Endothelial cell (in vitro differentiated cells): ENCODE measurements around the gene CPPED1. TPM values are rescaled to one million over a fixed set of nuclear protein-coding genes. Genes with fewer than 3 reads are reported as not detected.

ENCODE experiments used
- DNase-seq: peaks from one replicate; pipeline ENCODE4 v3.0.0; 2021; ENCODE audit warnings: low spot score
- H3K27ac Mint-ChIP-seq: one replicate; pipeline ENCODE4 v1.8.0; 2021; ENCODE audit warnings: mixed read lengths, inconsistent platforms; ENCODE audit not compliant: unreplicated experiment
- H3K27me3 Mint-ChIP-seq: one replicate; pipeline ENCODE4 v1.8.0; 2021; ENCODE audit warnings: mild to moderate bottlenecking, moderate library complexity, mixed read lengths, inconsistent platforms; ENCODE audit not compliant: unreplicated experiment
- H3K36me3 Mint-ChIP-seq: one replicate; pipeline ENCODE4 v1.8.0; 2021; ENCODE audit warnings: mild to moderate bottlenecking, low read depth, mixed read lengths, inconsistent platforms; ENCODE audit not compliant: unreplicated experiment
- H3K4me1 Mint-ChIP-seq: one replicate; pipeline ENCODE4 v1.8.0; 2021; ENCODE audit warnings: mild to moderate bottlenecking, mixed read lengths, inconsistent platforms; ENCODE audit not compliant: unreplicated experiment
- H3K4me3 Mint-ChIP-seq: one replicate; pipeline ENCODE4 v1.8.0; 2021; ENCODE audit warnings: mild to moderate bottlenecking, mixed read lengths, inconsistent platforms; ENCODE audit not compliant: unreplicated experiment
- H3K9me3 Mint-ChIP-seq: one replicate; pipeline ENCODE4 v1.8.0; 2021; ENCODE audit warnings: mixed read lengths, inconsistent platforms; ENCODE audit not compliant: unreplicated experiment
- total RNA-seq: library from RNA; stranded (reverse); fragmentation: NEBNext Ultra II Directional; extraction: Animal tissue kit (Norgen Biotek cat#: 25700); gene quantifications from one replicate; pipeline ENCODE4 v1.2.1, GENCODE V29; 2021; ENCODE audit not compliant: unreplicated experiment
- TF ChIP-seq, protein P1 (sequence below): fragments of 200-600 bp; sonication (generic); IDR thresholded peaks from one replicate; pipeline ENCODE4 v1.5.0; 2021; ENCODE audit warnings: antibody characterized with exemption; ENCODE audit not compliant: unreplicated experiment

Gene CPPED1
- total RNA-seq, 1 donor from 2014 or later, result 11.6 TPM

- H3K27me3 Mint-ChIP-seq, result peaks cover 1% of the 10 kb centered on the region
Measured at GRCh38 chr16:12618515-12618914, 185.2 kb downstream of the CPPED1 start.

GRCh38 chr16:12617401-12617819, 186.3 kb downstream of the CPPED1 start:
- Mint-ChIP-seq H3K27me3 (peaks cover 1% of the 10 kb centered on the region), H3K4me1 (no peaks in the 10 kb centered on the region), H3K27ac (no peak overlapping the region), H3K9me3 (no peaks in the 10 kb centered on the region), H3K36me3 (no peaks in the 10 kb centered on the region), H3K4me3 (no peak overlapping the region)
- TF ChIP-seq, protein P1, sequence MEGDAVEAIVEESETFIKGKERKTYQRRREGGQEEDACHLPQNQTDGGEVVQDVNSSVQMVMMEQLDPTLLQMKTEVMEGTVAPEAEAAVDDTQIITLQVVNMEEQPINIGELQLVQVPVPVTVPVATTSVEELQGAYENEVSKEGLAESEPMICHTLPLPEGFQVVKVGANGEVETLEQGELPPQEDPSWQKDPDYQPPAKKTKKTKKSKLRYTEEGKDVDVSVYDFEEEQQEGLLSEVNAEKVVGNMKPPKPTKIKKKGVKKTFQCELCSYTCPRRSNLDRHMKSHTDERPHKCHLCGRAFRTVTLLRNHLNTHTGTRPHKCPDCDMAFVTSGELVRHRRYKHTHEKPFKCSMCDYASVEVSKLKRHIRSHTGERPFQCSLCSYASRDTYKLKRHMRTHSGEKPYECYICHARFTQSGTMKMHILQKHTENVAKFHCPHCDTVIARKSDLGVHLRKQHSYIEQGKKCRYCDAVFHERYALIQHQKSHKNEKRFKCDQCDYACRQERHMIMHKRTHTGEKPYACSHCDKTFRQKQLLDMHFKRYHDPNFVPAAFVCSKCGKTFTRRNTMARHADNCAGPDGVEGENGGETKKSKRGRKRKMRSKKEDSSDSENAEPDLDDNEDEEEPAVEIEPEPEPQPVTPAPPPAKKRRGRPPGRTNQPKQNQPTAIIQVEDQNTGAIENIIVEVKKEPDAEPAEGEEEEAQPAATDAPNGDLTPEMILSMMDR, result no peak
- DNase-seq, result no peak

More at GRCh38 chr16:12618515-12618914, 185.2 kb downstream of the CPPED1 start:
- H3K27ac Mint-ChIP-seq, result no peak overlapping the region
- no peaks in the 10 kb centered on the region for H3K9me3 Mint-ChIP-seq
- TF ChIP-seq, protein P1, result no peak
- DNase-seq, result no peak
- no peaks in the 10 kb centered on the region for H3K36me3 Mint-ChIP-seq
- H3K4me3 Mint-ChIP-seq, result no peak overlapping the region
- H3K4me1 Mint-ChIP-seq, result no peaks in the 10 kb centered on the region

- Mint-ChIP-seq H3K4me1 (no peaks in the 10 kb centered on the region), H3K9me3 (no peaks in the 10 kb centered on the region), H3K4me3 (no peak overlapping the region), H3K27ac (no peak overlapping the region), H3K36me3 (no peaks in the 10 kb centered on the region), H3K27me3 (no peaks in the 10 kb centered on the region)
- TF ChIP-seq, protein P1, result no peak
- no peak for DNase-seq
Measured at GRCh38 chr16:12614662-12615278, 188.9 kb downstream of the CPPED1 start.

DNA sequence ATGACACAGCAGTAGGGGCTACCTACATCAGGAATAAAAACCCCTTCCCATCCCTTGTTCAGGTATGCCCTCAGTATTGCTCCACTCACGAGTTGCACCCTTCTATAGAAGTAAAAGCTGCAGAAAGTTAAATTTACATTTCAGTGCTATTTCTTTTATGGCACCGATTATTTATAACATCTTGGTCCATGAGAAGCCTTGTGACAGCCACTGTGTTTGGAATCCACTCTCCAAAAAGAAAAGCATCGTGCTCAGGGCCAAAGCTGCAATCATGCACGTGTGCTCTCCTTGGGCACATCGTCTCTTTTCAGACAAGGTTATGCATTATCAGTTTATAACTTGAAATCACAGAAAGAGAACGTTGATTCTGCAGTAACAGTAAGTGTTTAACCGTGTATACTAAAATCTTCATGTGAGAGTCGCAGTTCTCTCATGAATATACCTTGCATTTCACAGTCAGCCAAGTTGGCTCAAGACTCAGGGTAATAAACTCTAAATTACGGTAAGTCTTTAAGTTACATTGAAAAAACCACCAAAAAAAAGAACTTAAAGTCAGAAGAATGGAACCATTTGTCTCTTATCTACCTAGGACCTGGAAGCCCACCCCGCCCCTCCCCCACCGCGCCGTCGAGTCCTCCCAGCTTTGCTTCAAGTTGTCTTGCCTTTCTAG, 189.6 kb downstream of the CPPED1 start:
- H3K4me3 Mint-ChIP-seq, result no peak overlapping the region
- H3K27ac Mint-ChIP-seq, result no peak overlapping the region
- H3K36me3 Mint-ChIP-seq, result no peaks in the 10 kb centered on the region
- TF ChIP-seq, protein P1, result no peak
- no peaks in the 10 kb centered on the region for H3K4me1 Mint-ChIP-seq
- DNase-seq, result no peak
- H3K9me3 Mint-ChIP-seq, result no peaks in the 10 kb centered on the region
- no peaks in the 10 kb centered on the region for H3K27me3 Mint-ChIP-seq
